B cell (primary cell): ENCODE results near the gene PTGDR. TPM values are rescaled to one million over a fixed set of nuclear protein-coding genes. Genes with fewer than 3 reads are reported as not detected.

ENCODE experiments used
- ATAC-seq: fragments of 200-7000 bp; cut with Tn5 transposase; one replicate; pipeline ENCODE4 v1.10.0; 2021; ENCODE audit warnings: low read depth, mild to moderate bottlenecking, moderate number of reproducible peaks, moderate library complexity
- CTCF ChIA-PET: fragments of 350-600 bp; sonication (Branson Sonifier 250); formaldehyde crosslinking; loops from one replicate; lab custom pipeline; 2021; ENCODE audit warnings: antibody characterized with exemption, inconsistent platforms; lab: Charles Lee
- POLR2A ChIA-PET: fragments of 350-600 bp; sonication (Branson Sonifier 250); formaldehyde crosslinking; loops from one replicate; lab custom pipeline; 2021; ENCODE audit warnings: antibody characterized with exemption; lab: Charles Lee
- DNase-seq: peaks from one replicate; pipeline ENCODE4 v3.0.0; 2013
- H2AFZ ChIP-seq: 2 replicates; pipeline ENCODE4 v1.6.1; 2012; ENCODE audit warnings: mild to moderate bottlenecking, low read depth, low read length; ENCODE audit not compliant: insufficient read depth, poor library complexity, severe bottlenecking
- H3K27ac ChIP-seq, 2 donors: 1 replicate in 1 of 2; 2 replicates in 1 of 2; pipeline ENCODE4 v1.5.1; 2012 to 2013; ENCODE audit warnings: low read length in 2 of 2, mild to moderate bottlenecking in 2 of 2, moderate library complexity in 1 of 2
- H3K27me3 ChIP-seq, 4 experiments: fragments of 200-600 bp in 1 of 4; sonication (generic) in 1 of 4; replicated peaks in 1 of 4; 1 replicate in 2 of 4; 2 replicates in 2 of 4; pipeline versions ENCODE4 v1.6.1 to v1.7.0; 2013 to 2016; ENCODE audit warnings: low read length in 3 of 4, mild to moderate bottlenecking in 2 of 4, mixed read lengths in 1 of 4, moderate library complexity in 1 of 4; ENCODE audit not compliant: insufficient read depth in 4 of 4, control insufficient read depth in 3 of 4; ENCODE audit errors: control extremely low read depth in 1 of 4
- H3K36me3 ChIP-seq, 2 experiments: replicated peaks in 1 of 2; 1 replicate in 1 of 2; 2 replicates in 1 of 2; pipeline versions ENCODE4 v1.6.1 to v1.7.1; 2013; ENCODE audit warnings: low read length in 1 of 2; ENCODE audit not compliant: insufficient read depth in 2 of 2, control insufficient read depth in 1 of 2; ENCODE audit errors: control extremely low read depth in 1 of 2, extremely low read depth in 1 of 2
- H3K4me1 ChIP-seq, 2 donors: fragments of 200-600 bp in 1 of 2; sonication (generic) in 1 of 2; 1 replicate in 1 of 2; 2 replicates in 1 of 2; pipeline versions ENCODE4 v1.5.1 to v1.6.1; 2013 to 2017; ENCODE audit warnings: low read length in 2 of 2; ENCODE audit not compliant: control insufficient read depth in 2 of 2, insufficient read depth in 2 of 2
- H3K4me2 ChIP-seq: replicated peaks from 2 replicates; pipeline ENCODE3; 2012; ENCODE audit warnings: mild to moderate bottlenecking, low read depth, low read length; ENCODE audit not compliant: poor library complexity, severe bottlenecking
- H3K4me3 ChIP-seq, 5 experiments: fragments of 200-600 bp in 1 of 5; sonication (generic) in 1 of 5; 1 replicate in 3 of 5; 2 replicates in 2 of 5; pipeline versions ENCODE4 v1.5.1 to v1.7.0; 2011 to 2016; ENCODE audit warnings: low read length in 4 of 5, mild to moderate bottlenecking in 4 of 5, low read depth in 2 of 5, control low read depth in 1 of 5, moderate library complexity in 1 of 5; ENCODE audit not compliant: insufficient read depth in 1 of 5; ENCODE audit errors: control extremely low read depth in 1 of 5, extremely low read depth in 1 of 5
- H3K79me2 ChIP-seq: fragments of 200-600 bp; sonication (generic); one replicate; pipeline ENCODE4 v1.6.0; 2016; ENCODE audit warnings: low read length; ENCODE audit not compliant: control insufficient read depth, insufficient read depth
- H3K9ac ChIP-seq: fragments of 200-600 bp; sonication (generic); 2 replicates; pipeline ENCODE4 v1.6.1; 2017; ENCODE audit warnings: mild to moderate bottlenecking, low read length, moderate library complexity
- H3K9me3 ChIP-seq, 3 donors: one replicate each; pipeline versions ENCODE4 v1.6.1 to v1.7.1; 2013; ENCODE audit warnings: low read length in 2 of 3; ENCODE audit not compliant: control insufficient read depth in 2 of 3, insufficient read depth in 1 of 3; ENCODE audit errors: control extremely low read depth in 1 of 3
- H4K20me1 ChIP-seq: 2 replicates; pipeline ENCODE4 v1.6.0; 2012; ENCODE audit warnings: mild to moderate bottlenecking, low read length; ENCODE audit not compliant: insufficient read depth, control insufficient read depth, poor library complexity, severe bottlenecking
- H3K27ac Mint-ChIP-seq: one replicate; pipeline ENCODE4 v1.8.0; 2021; ENCODE audit warnings: mixed read lengths
- H3K27me3 Mint-ChIP-seq: one replicate; pipeline ENCODE4 v1.8.0; 2021; ENCODE audit warnings: mixed read lengths
- H3K4me1 Mint-ChIP-seq: one replicate; pipeline ENCODE4 v1.8.0; 2021; ENCODE audit warnings: mixed read lengths
- H3K4me3 Mint-ChIP-seq: one replicate; pipeline ENCODE4 v1.8.0; 2021; ENCODE audit warnings: mixed read lengths
- H3K9me3 Mint-ChIP-seq: one replicate; pipeline ENCODE4 v1.8.0; 2022; ENCODE audit warnings: mixed read lengths; ENCODE audit not compliant: insufficient read depth
- CTCF ChIP-seq: fragments of 200-600 bp; IDR thresholded peaks from one replicate; pipeline ENCODE4 v1.8.0; 2022; ENCODE audit warnings: antibody characterized with exemption, mild to moderate bottlenecking
- EZH2 ChIP-seq: IDR thresholded peaks from 2 replicates; pipeline ENCODE4 v1.6.1; 2012; ENCODE audit warnings: borderline replicate concordance, low read depth, mild to moderate bottlenecking, moderate library complexity, low read length; ENCODE audit not compliant: insufficient read depth, poor library complexity, severe bottlenecking
- WGBS: methylation state at CpG from one replicate; pipeline ENCODE4 v1.1.5; 2013; ENCODE audit warnings: missing lambda C conversion rate; ENCODE audit not compliant: insufficient coverage; 5-methylcytosine and 5-hydroxymethylcytosine counted together
- intact Hi-C: fragments of 100-400 bp; cut with micrococcal nuclease; formaldehyde crosslinking; loops from one replicate; pipeline ENCODE4 v1.10.0; 2022
- polyA plus RNA-seq: library from polyadenylated mRNA; depleted of rRNA; stranded (reverse); fragments of >200 nt; gene quantifications from 2 replicates; pipeline ENCODE4 v1.2.3, GENCODE V29; 2012
- total RNA-seq, 2 donors: library from RNA; stranded (reverse); fragments of 120-200 nt in 1 of 2; gene quantifications; 1 replicate in 1 of 2; 2 replicates in 1 of 2; pipeline versions ENCODE4 v1.2.3 to v1.2.4, GENCODE V29; 2013 to 2022

The PTGDR gene
- total and polyA plus RNA-seq, 2 donors (not counting 1 experiment from before 2014, with no cell fraction given): 0.04 TPM; not detected in 1

- no peaks in the 10 kb centered on the region for H3K9me3 Mint-ChIP-seq
- Histone ChIP-seq H3K4me1 (no peaks in the 10 kb centered on the region), H3K79me2 (no peaks in the 10 kb centered on the region), H3K27me3 (peaks cover 0 to 5% (median 1%) of the 10 kb centered on the region in 4 experiments), H3K4me2 (no peak overlapping the region), H3K27ac (no peak overlapping the region), H3K36me3 (no peaks in the 10 kb centered on the region), H3K4me3 (no peak overlapping the region), H3K9ac (no peak overlapping the region), H4K20me1 (no peaks in the 10 kb centered on the region), H2AFZ (no peak overlapping the region), H3K9me3 (no peaks in the 10 kb centered on the region)
- peaks cover 14% of the 10 kb centered on the region for H3K4me1 Mint-ChIP-seq
- no peaks in the 10 kb centered on the region for H3K27me3 Mint-ChIP-seq
- 89% methylated on average over 1 of the region's 5 CpGs for WGBS
- TF ChIP-seq EZH2 (no peak), CTCF (no peak)
- no peak overlapping the region for H3K27ac Mint-ChIP-seq
- no peak for DNase-seq
- no peak for ATAC-seq
- ChIA-PET CTCF (no interaction called here), POLR2A (no interaction called here)
- H3K4me3 Mint-ChIP-seq: no peak overlapping the region
- intact Hi-C loops: no loop called here
These were observed 26.3 kb upstream of the PTGDR start for GRCh38 chr14:52241087-52241793.

GRCh38 chr14:52244328-52244727 is 23.2 kb upstream of the PTGDR start:
- no peak for ATAC-seq
- H3K27ac Mint-ChIP-seq: no peak overlapping the region
- DNase-seq: no peak
- H3K9me3 ChIP-seq: peaks cover 0 to 7% (median 3%) of the 10 kb centered on the region in 3 donors
- ChIA-PET POLR2A (no interaction called here), CTCF (no interaction called here)
- H3K79me2 ChIP-seq: no peaks in the 10 kb centered on the region
- peaks cover 4% of the 10 kb centered on the region for H3K9me3 Mint-ChIP-seq
- H3K4me3 Mint-ChIP-seq: no peak overlapping the region
- H3K4me2 ChIP-seq: no peak overlapping the region
- peaks cover 0 to 9% of the 10 kb centered on the region in 2 donors for H3K4me1 ChIP-seq
- no peaks in the 10 kb centered on the region for H4K20me1 ChIP-seq
- no peaks in the 10 kb centered on the region for H3K36me3 ChIP-seq
- H2AFZ ChIP-seq: no peak overlapping the region
- no peak for TF ChIP-seq CTCF
- TF ChIP-seq EZH2: no peak
- no peak overlapping the region for H3K27ac ChIP-seq
- WGBS: 68% methylated on average over 2 of the region's 2 CpGs
- H3K27me3 Mint-ChIP-seq: no peaks in the 10 kb centered on the region
- H3K4me1 Mint-ChIP-seq: peaks cover 22% of the 10 kb centered on the region
- H3K4me3 ChIP-seq: no peak overlapping the region
- intact Hi-C loops: no loop called here
- no peaks in the 10 kb centered on the region for H3K27me3 ChIP-seq
- no peak overlapping the region for H3K9ac ChIP-seq
